Liver (tissue), 9 donors: ENCODE results near the gene DPF3. TPM values are rescaled to one million over a fixed set of nuclear protein-coding genes. Genes with fewer than 3 reads are reported as not detected.

ENCODE experiments used
- DNase-seq: peaks from one replicate; pipeline ENCODE4 v3.0.0-alpha.2; 2017; ENCODE audit warnings: low spot score
- H3K27ac ChIP-seq, 2 donors: one replicate each; pipeline ENCODE4 v1.7.0; 2013; ENCODE audit warnings: inconsistent platforms in 2 of 2, low read length in 2 of 2, control low read depth in 1 of 2, low read depth in 1 of 2, mild to moderate bottlenecking in 1 of 2
- H3K27me3 ChIP-seq, 4 donors: one replicate each; pipeline versions ENCODE4 v1.6.1 to v1.7.0; 2013; ENCODE audit warnings: low read length in 3 of 4, inconsistent platforms in 1 of 4, mild to moderate bottlenecking in 1 of 4, moderate library complexity in 1 of 4; ENCODE audit not compliant: control insufficient read depth in 4 of 4, insufficient read depth in 4 of 4
- H3K36me3 ChIP-seq, 4 donors: one replicate each; pipeline versions ENCODE4 v1.6.1 to v1.7.0; 2013; ENCODE audit warnings: low read length in 3 of 4, mild to moderate bottlenecking in 3 of 4, low read depth in 1 of 4, moderate library complexity in 1 of 4; ENCODE audit not compliant: control insufficient read depth in 4 of 4, insufficient read depth in 3 of 4
- H3K4me1 ChIP-seq, 4 donors: one replicate each; pipeline versions ENCODE4 v1.6.1 to v1.7.0; 2013; ENCODE audit warnings: low read length in 3 of 4, mild to moderate bottlenecking in 3 of 4, moderate library complexity in 1 of 4; ENCODE audit not compliant: control insufficient read depth in 4 of 4, insufficient read depth in 4 of 4
- H3K4me3 ChIP-seq, 3 donors: one replicate each; pipeline versions ENCODE4 v1.6.1 to v1.7.0; 2013; ENCODE audit warnings: low read length in 3 of 3, control low read depth in 1 of 3, low read depth in 1 of 3, mild to moderate bottlenecking in 1 of 3
- H3K9ac ChIP-seq, 2 donors: one replicate each; pipeline ENCODE4 v1.7.0; 2013; ENCODE audit warnings: low read length in 2 of 2, mild to moderate bottlenecking in 2 of 2, moderate library complexity in 2 of 2, control low read depth in 1 of 2, low read depth in 1 of 2
- H3K9me3 ChIP-seq, 4 donors: one replicate each; pipeline versions ENCODE4 v1.6.1 to v1.7.0; 2013; ENCODE audit warnings: low read length in 3 of 4; ENCODE audit not compliant: control insufficient read depth in 4 of 4
- ATF3 ChIP-seq: IDR thresholded peaks from 2 replicates; pipeline ENCODE4 v1.6.1; 2016; ENCODE audit warnings: antibody characterized with exemption
- EGR1 ChIP-seq, 2 donors: IDR thresholded peaks; 2 replicates each; pipeline ENCODE4 v1.6.1; 2016 to 2018; ENCODE audit warnings: antibody characterized with exemption in 2 of 2, low read depth in 2 of 2
- FOXA1 ChIP-seq: IDR thresholded peaks from 2 replicates; pipeline ENCODE4 v1.6.1; 2016; ENCODE audit warnings: antibody characterized with exemption
- FOXA2 ChIP-seq: IDR thresholded peaks from 2 replicates; pipeline ENCODE4 v1.6.1; 2016; ENCODE audit warnings: antibody characterized with exemption
- GABPA ChIP-seq, 2 donors: IDR thresholded peaks in 1 of 2; conservative IDR thresholded peaks in 1 of 2; 2 replicates each; pipeline ENCODE4 v1.6.1; 2016; ENCODE audit warnings: antibody characterized with exemption in 2 of 2, mild to moderate bottlenecking in 1 of 2, moderate library complexity in 1 of 2
- HNF4A ChIP-seq, 2 donors: conservative IDR thresholded peaks; 2 replicates each; pipeline ENCODE4 v1.6.1; 2016; ENCODE audit warnings: antibody characterized with exemption in 2 of 2, mild to moderate bottlenecking in 2 of 2
- HNF4G ChIP-seq: IDR thresholded peaks from 2 replicates; pipeline ENCODE4 v1.6.1; 2016; ENCODE audit warnings: antibody characterized with exemption
- JUND ChIP-seq, 2 donors: IDR thresholded peaks; 2 replicates each; pipeline ENCODE4 v1.6.1; 2016; ENCODE audit warnings: antibody characterized with exemption in 2 of 2
- MAX ChIP-seq: IDR thresholded peaks from 2 replicates; pipeline ENCODE4 v1.6.1; 2016; ENCODE audit warnings: antibody characterized with exemption
- NR2F2 ChIP-seq: IDR thresholded peaks from 2 replicates; pipeline ENCODE4 v1.6.1; 2016; ENCODE audit warnings: antibody characterized with exemption
- RAD21 ChIP-seq, 2 donors: IDR thresholded peaks; 2 replicates each; pipeline ENCODE4 v1.6.1; 2016; ENCODE audit warnings: antibody characterized with exemption in 2 of 2, mild to moderate bottlenecking in 2 of 2
- RXRA ChIP-seq, 2 donors: IDR thresholded peaks; 2 replicates each; pipeline ENCODE4 v1.6.1; 2017 to 2018; ENCODE audit warnings: antibody characterized with exemption in 2 of 2, mild to moderate bottlenecking in 1 of 2
- SP1 ChIP-seq: IDR thresholded peaks from 2 replicates; pipeline ENCODE4 v1.6.1; 2018; ENCODE audit warnings: antibody characterized with exemption, mild to moderate bottlenecking
- TAF1 ChIP-seq: conservative IDR thresholded peaks from 2 replicates; pipeline ENCODE4 v1.6.1; 2016; ENCODE audit warnings: antibody characterized with exemption, mild to moderate bottlenecking
- YY1 ChIP-seq: IDR thresholded peaks from 2 replicates; pipeline ENCODE4 v1.6.1; 2016; ENCODE audit warnings: antibody characterized with exemption, mild to moderate bottlenecking
- WGBS: extraction: QIAGEN DNeasy Blood & Tissue Kit; methylation state at CpG from one replicate; pipeline ENCODE4 v1.1.7; 2013; 5-methylcytosine and 5-hydroxymethylcytosine counted together
- polyA plus RNA-seq, 2 donors: library from polyadenylated mRNA; stranded (reverse) in 1 of 2; unstranded in 1 of 2; fragments of 200-250 nt in 1 of 2; fragments of >200 nt in 1 of 2; fragmentation: Nextera tagmentation in 1 of 2; extraction: Ambion mirVana in 1 of 2; gene quantifications; one replicate each; pipeline versions ENCODE4 v1.2.1 to v1.2.3, GENCODE V29; 2013 to 2015
- total RNA-seq, 2 donors: library from RNA; depleted of rRNA; stranded (reverse); fragments of >200 nt; gene quantifications; one replicate each; pipeline ENCODE4 v1.2.3, GENCODE V29; 2014
- TF ChIP-seq, protein P1 (sequence below): IDR thresholded peaks from 2 replicates; pipeline ENCODE4 v1.6.1; 2016; ENCODE audit warnings: antibody characterized with exemption
- TF ChIP-seq, protein P2 (sequence below): IDR thresholded peaks from 2 replicates; pipeline ENCODE4 v1.6.1; 2016; ENCODE audit warnings: antibody characterized with exemption, mild to moderate bottlenecking
- TF ChIP-seq, protein P3 (sequence below): fragments of 150-350 bp; IDR thresholded peaks from 2 replicates; pipeline ENCODE4 v1.5.1; 2017; ENCODE audit warnings: improper control_type of control experiment, low read depth, low read length; ENCODE audit not compliant: missing input control
- donor health status: healthy.
- donor health status: healthy.
- donor health status: healthy.
- donor health status: healthy.
- donor health status: healthy.

The DPF3 gene
- total and polyA plus RNA-seq, 4 donors = 1.1 to 23.2 (median 2.5) TPM

DNA sequence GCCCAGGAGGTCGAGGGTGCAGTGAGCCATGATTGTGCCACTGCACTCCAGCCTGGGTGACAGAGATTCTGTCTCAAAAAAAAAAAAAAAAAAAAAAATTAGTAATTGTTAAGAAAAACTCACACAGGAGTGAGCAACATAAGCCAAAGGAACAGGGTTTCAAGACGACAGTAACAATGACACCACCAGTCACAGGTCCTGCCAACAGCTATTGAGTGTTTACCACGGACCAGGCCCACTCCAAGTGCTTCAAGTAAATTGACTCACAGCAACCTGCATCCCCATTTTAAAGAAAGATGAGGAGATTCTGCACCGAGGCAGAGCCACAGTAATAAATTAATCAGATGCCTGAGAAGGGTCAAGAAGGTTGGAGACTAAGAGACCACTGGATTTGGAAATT is 194.5 kb downstream of the DPF3 start:
- no peak overlapping the region for H3K27ac ChIP-seq
- WGBS = 89% methylated on average over 4 of the region's 4 CpGs
- H3K9ac ChIP-seq = no peak overlapping the region
- TF ChIP-seq, protein P1, sequence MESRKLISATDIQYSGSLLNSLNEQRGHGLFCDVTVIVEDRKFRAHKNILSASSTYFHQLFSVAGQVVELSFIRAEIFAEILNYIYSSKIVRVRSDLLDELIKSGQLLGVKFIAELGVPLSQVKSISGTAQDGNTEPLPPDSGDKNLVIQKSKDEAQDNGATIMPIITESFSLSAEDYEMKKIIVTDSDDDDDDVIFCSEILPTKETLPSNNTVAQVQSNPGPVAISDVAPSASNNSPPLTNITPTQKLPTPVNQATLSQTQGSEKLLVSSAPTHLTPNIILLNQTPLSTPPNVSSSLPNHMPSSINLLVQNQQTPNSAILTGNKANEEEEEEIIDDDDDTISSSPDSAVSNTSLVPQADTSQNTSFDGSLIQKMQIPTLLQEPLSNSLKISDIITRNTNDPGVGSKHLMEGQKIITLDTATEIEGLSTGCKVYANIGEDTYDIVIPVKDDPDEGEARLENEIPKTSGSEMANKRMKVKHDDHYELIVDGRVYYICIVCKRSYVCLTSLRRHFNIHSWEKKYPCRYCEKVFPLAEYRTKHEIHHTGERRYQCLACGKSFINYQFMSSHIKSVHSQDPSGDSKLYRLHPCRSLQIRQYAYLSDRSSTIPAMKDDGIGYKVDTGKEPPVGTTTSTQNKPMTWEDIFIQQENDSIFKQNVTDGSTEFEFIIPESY = no peak
- TF ChIP-seq FOXA2 (no peak), YY1 (no peak), FOXA1 (no peak), HNF4G (no peak), JUND (IDR thresholded peaks at IDR 0.05) (no peak), EGR1 (IDR thresholded peaks at IDR 0.05; ENCODE audit: low read depth in 2 of 2) (no peak), SP1 (no peak), RAD21 (IDR thresholded peaks at IDR 0.05) (no peak), TAF1 (no peak), HNF4A (conservative IDR thresholded peaks at IDR 0.05) (no peak), MAX (no peak), GABPA (IDR thresholded peaks at IDR 0.05 in 1 of 2, conservative IDR thresholded peaks at IDR 0.05 in 1 of 2) (no peak), ATF3 (no peak), RXRA (IDR thresholded peaks at IDR 0.05) (no peak), NR2F2 (no peak)
- TF ChIP-seq, protein P2, sequence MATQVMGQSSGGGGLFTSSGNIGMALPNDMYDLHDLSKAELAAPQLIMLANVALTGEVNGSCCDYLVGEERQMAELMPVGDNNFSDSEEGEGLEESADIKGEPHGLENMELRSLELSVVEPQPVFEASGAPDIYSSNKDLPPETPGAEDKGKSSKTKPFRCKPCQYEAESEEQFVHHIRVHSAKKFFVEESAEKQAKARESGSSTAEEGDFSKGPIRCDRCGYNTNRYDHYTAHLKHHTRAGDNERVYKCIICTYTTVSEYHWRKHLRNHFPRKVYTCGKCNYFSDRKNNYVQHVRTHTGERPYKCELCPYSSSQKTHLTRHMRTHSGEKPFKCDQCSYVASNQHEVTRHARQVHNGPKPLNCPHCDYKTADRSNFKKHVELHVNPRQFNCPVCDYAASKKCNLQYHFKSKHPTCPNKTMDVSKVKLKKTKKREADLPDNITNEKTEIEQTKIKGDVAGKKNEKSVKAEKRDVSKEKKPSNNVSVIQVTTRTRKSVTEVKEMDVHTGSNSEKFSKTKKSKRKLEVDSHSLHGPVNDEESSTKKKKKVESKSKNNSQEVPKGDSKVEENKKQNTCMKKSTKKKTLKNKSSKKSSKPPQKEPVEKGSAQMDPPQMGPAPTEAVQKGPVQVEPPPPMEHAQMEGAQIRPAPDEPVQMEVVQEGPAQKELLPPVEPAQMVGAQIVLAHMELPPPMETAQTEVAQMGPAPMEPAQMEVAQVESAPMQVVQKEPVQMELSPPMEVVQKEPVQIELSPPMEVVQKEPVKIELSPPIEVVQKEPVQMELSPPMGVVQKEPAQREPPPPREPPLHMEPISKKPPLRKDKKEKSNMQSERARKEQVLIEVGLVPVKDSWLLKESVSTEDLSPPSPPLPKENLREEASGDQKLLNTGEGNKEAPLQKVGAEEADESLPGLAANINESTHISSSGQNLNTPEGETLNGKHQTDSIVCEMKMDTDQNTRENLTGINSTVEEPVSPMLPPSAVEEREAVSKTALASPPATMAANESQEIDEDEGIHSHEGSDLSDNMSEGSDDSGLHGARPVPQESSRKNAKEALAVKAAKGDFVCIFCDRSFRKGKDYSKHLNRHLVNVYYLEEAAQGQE = no peak
- TF ChIP-seq, protein P3, sequence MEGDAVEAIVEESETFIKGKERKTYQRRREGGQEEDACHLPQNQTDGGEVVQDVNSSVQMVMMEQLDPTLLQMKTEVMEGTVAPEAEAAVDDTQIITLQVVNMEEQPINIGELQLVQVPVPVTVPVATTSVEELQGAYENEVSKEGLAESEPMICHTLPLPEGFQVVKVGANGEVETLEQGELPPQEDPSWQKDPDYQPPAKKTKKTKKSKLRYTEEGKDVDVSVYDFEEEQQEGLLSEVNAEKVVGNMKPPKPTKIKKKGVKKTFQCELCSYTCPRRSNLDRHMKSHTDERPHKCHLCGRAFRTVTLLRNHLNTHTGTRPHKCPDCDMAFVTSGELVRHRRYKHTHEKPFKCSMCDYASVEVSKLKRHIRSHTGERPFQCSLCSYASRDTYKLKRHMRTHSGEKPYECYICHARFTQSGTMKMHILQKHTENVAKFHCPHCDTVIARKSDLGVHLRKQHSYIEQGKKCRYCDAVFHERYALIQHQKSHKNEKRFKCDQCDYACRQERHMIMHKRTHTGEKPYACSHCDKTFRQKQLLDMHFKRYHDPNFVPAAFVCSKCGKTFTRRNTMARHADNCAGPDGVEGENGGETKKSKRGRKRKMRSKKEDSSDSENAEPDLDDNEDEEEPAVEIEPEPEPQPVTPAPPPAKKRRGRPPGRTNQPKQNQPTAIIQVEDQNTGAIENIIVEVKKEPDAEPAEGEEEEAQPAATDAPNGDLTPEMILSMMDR = no peak
- no peak for DNase-seq
- H3K36me3 ChIP-seq = peaks cover 0 to 2% (median 0%) of the 10 kb centered on the region in 4 donors
- H3K4me3 ChIP-seq = no peak overlapping the region
- H3K27me3 ChIP-seq = no peaks in the 10 kb centered on the region
- H3K9me3 ChIP-seq = no peaks in the 10 kb centered on the region
- no peaks in the 10 kb centered on the region for H3K4me1 ChIP-seq
